Esophagus muscularis mucosa (tissue), 3 donors: ENCODE data around the gene PEX11G.

ENCODE experiments used
- CTCF ChIP-seq, 3 experiments: fragments of 200-600 bp in 2 of 3; fragments of 450-650 bp in 1 of 3; sonication (generic) in 2 of 3; IDR thresholded peaks; one replicate each; pipeline ENCODE4 v1.5.1; 2017 to 2019; ENCODE audit warnings: antibody characterized with exemption in 3 of 3, mild to moderate bottlenecking in 2 of 3, moderate library complexity in 1 of 3
- POLR2AphosphoS5 ChIP-seq, 2 donors: sonication (generic); formaldehyde crosslinking; IDR thresholded peaks; one replicate each; pipeline ENCODE4 v1.6.1; 2017; ENCODE audit warnings: antibody characterized with exemption in 2 of 2

GRCh38 chr19:7459773-7460172 is 29.1 kb downstream of the PEX11G start:
- TF ChIP-seq CTCF (IDR thresholded peaks at IDR 0.05) (no peak), POLR2AphosphoS5 (IDR thresholded peaks at IDR 0.05) (no peak)
